BLaER1 treated with 17β-estradiol and CSF1 and Interleukin-3, amounts not matched to agents 10 nM and 100 nM (cell line): Measurements from ENCODE around the gene CDC6.

Experiments
- H3K27ac ChIP-seq, 11 experiments: shearing (Covaris generic); formaldehyde crosslinking; 2 replicates each; pipeline ENCODE4 v1.8.1; 2022
- H3K27me3 ChIP-seq, 11 experiments: shearing (Covaris generic); formaldehyde crosslinking; 2 replicates each; pipeline ENCODE4 v1.8.1; 2022
- H3K36me3 ChIP-seq, 11 experiments: shearing (Covaris generic); formaldehyde crosslinking; 2 replicates each; pipeline ENCODE4 v1.8.1; 2022
- H3K4me1 ChIP-seq, 10 experiments: shearing (Covaris generic); formaldehyde crosslinking; 2 replicates each; pipeline ENCODE4 v1.8.1; 2022
- H3K4me2 ChIP-seq, 11 experiments: shearing (Covaris generic); formaldehyde crosslinking; 2 replicates each; pipeline ENCODE4 v1.8.1; 2022
- H3K4me3 ChIP-seq, 10 experiments: shearing (Covaris generic); formaldehyde crosslinking; 2 replicates each; pipeline ENCODE4 v1.8.1; 2022
- H3K9ac ChIP-seq, 11 experiments: shearing (Covaris generic); formaldehyde crosslinking; 2 replicates each; pipeline ENCODE4 v1.8.1; 2022
- H3K9me3 ChIP-seq, 11 experiments: shearing (Covaris generic); formaldehyde crosslinking; replicated peaks in 1 of 11; 2 replicates each; pipeline ENCODE4 v1.8.1; 2022
- H4K20me1 ChIP-seq, 11 experiments: shearing (Covaris generic); formaldehyde crosslinking; 2 replicates each; pipeline ENCODE4 v1.8.1; 2022
- Cebpa-rat ChIP-seq, 11 experiments: shearing (Covaris generic); IDR thresholded peaks; 2 replicates each; pipeline ENCODE4 v1.8.1; 2022

The CDC6 gene

DNA sequence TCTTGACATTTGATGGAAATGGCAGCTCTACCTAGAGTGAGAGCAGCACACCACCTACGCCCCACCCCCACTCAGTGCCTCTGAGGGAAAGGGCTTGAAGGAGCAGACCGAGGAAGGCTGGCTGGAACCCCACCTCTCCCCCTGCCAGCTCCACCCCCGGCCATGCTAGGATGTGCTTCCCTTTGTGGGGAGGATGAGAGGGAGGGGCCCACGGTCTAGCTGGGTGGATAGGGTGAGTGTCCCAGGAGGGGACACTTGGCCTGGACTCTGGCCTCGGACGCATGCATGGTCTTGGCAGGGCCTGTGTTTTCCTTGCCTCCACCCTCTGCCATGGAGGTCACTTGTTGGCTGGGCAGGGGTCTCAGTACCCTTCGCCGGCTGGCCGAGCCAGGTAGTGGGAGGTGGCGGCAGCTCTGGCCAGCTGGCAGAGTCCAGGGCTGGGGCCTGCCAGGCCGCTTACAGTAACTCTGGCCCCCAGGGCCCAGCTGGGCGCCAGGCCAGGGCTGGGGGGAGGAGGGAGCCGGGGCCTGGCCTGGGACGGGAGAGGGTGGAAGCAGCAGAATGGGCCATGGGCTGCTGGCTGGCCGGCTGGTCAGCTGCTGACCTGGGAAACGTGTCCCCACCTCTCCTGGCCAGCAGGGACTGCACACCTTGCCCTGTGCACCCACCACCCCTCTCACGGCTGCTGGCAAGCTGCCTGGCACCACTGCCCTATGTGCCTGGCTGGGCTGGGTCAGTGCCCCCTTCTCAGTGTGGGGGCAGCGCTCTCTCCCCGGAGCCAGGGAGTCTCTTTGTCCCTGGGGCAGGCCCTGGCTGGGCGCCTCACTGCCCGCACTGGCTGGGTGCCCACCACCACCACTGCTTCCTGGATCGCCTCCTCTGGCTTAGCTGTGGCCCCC, 44.3 kb downstream of the CDC6 start:
- Histone ChIP-seq H3K27ac (peak overlapping the region; percentile 48 to 99 (median 73)), H3K27me3 (no peaks in the 10 kb centered on the region), H4K20me1 (peaks cover 0 to 23% (median 0%) of the 10 kb centered on the region in 11 experiments; a peak in 7 of 22 replicates), H3K4me3 (peak overlapping the region in 5 of 10 experiments; percentile 22 to 64 (median 46); a peak in 10 of 20 replicates), H3K36me3 (peaks cover 5 to 44% (median 15%) of the 10 kb centered on the region in 11 experiments; a peak in 16 of 22 replicates), H3K9me3 (no peaks in the 10 kb centered on the region), H3K4me1 (peaks cover 87 to 100% (median 100%) of the 10 kb centered on the region in 10 experiments), H3K9ac (peak overlapping the region; percentile 44 to 76 (median 64); a peak in 20 of 22 replicates), H3K4me2 (peak overlapping the region; percentile 85 to 100 (median 99))
- no peak for TF ChIP-seq Cebpa-rat (IDR thresholded peaks at IDR 0.05)

DNA sequence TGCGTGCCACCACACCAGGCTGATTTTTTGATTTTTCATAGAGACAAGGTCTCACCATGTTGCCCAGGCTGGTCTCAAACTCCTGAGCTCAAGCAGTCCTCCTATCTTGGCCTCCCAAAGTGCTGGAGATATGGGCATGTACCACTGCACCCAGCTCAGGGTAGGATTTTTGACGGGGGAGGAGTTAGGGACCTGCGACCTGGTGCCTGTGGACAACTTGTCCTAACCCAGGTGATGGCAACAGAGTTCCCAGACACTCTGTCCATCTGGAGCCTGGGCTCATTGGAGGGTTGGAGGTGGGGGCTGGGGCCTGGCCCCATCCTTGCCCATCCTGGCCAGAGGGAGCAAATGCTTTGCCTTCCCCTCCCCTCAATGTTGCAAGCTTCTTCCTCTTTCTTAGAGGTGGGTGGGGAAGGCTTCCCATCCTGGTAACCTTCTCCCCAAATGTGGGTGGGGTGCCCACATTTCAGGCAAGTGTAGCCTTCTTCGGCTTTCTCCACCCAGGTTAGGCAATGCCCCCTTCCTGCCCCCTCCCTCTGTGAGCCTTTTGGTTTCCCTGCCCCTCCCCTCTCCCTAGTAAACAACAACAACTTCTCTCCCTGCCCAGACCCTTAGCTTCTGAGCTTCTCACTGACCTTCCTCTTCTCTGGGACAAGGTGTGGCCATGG, 46.2 kb downstream of the CDC6 start:
- Histone ChIP-seq H3K4me3 (peak overlapping the region in 5 of 10 experiments; percentile 1 to 64 (median 46); a peak in 7 of 20 replicates), H3K36me3 (peaks cover 5 to 57% (median 15%) of the 10 kb centered on the region in 11 experiments; a peak in 16 of 22 replicates), H3K27me3 (no peaks in the 10 kb centered on the region), H3K9ac (peak overlapping the region; percentile 28 to 66 (median 56); a peak in 18 of 22 replicates), H3K4me1 (peaks cover 87 to 100% (median 100%) of the 10 kb centered on the region in 10 experiments), H4K20me1 (peaks cover 0 to 15% (median 0%) of the 10 kb centered on the region in 11 experiments; a peak in 4 of 22 replicates), H3K27ac (peak overlapping the region; percentile 54 to 99 (median 72); a peak in 21 of 22 replicates), H3K9me3 (0 out of 22 replicates have a peak, but pooled peaks cover 0 to 4% (median 0%) of the 10 kb centered on the region in 11 experiments), H3K4me2 (peak overlapping the region; percentile 85 to 100 (median 99))
- peak in 6 of 11 experiments; percentile 35 to 73 (median 64); a peak in 9 of 22 replicates for TF ChIP-seq Cebpa-rat (IDR thresholded peaks at IDR 0.05)

DNA sequence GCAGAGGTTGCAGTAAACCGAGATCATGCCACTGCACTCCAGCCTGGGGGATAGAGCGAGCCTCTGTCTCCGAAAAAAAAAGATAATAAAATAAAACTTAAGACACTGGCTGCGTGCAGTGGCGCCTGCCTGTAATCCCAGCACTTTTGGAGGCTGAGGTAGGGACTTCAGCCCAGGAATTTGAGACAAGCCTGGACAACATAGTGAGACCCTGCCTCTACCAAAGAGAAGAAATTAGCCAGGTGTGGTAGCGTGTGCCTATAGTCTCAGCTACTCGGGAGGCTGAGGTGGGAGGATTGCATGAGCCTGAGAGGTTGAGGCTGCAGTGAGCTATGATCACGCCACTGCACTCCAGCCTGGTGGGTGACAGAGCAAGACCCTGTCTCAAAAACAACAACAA, 47.9 kb downstream of the CDC6 start:
- peak overlapping the region in 9 of 11 experiments; percentile 54 to 99 (median 73); a peak in 15 of 22 replicates for H3K27ac ChIP-seq
- TF ChIP-seq Cebpa-rat (IDR thresholded peaks at IDR 0.05) = no peak
- H3K4me3 ChIP-seq = peak overlapping the region in 1 of 10 experiments; percentile 64; a peak in 2 of 20 replicates
- H4K20me1 ChIP-seq = peaks cover 0 to 25% (median 4%) of the 10 kb centered on the region in 11 experiments; a peak in 10 of 22 replicates
- H3K27me3 ChIP-seq = no peaks in the 10 kb centered on the region
- 0 out of 22 replicates have a peak, but pooled peaks cover 0 to 4% (median 0%) of the 10 kb centered on the region in 11 experiments for H3K9me3 ChIP-seq
- H3K4me1 ChIP-seq = peaks cover 87 to 100% (median 100%) of the 10 kb centered on the region in 10 experiments
- H3K36me3 ChIP-seq = peaks cover 5 to 63% (median 15%) of the 10 kb centered on the region in 11 experiments; a peak in 16 of 22 replicates
- peak overlapping the region in 3 of 11 experiments; percentile 57 to 63 (median 62); a peak in 5 of 22 replicates for H3K9ac ChIP-seq
- peak overlapping the region in 9 of 11 experiments; percentile 95 to 100 (median 99); a peak in 17 of 22 replicates for H3K4me2 ChIP-seq

DNA sequence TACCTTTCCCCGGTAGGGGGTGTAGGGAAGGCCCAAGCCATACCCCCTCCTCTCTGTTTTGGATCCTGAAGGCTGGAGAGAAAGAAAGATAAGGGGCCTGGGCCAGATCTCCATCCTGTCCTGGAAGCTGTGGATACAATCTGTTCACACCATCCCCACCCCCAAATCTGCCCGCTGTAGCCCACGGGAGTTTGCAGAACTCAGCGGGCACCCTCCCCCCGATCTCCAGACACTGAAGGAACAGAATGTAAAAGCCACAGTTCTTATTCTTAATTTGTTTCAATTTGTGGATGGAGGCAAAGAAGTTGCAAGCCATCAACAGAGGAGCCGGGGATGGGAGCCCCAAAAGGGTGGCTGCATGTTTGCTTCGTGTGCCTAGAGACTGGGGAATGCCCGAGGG, 49.7 kb downstream of the CDC6 start:
- H3K9ac ChIP-seq = peak overlapping the region in 4 of 11 experiments; percentile 15 to 36 (median 34); a peak in 7 of 22 replicates
- peaks cover 0 to 29% (median 0%) of the 10 kb centered on the region in 11 experiments; a peak in 9 of 22 replicates for H4K20me1 ChIP-seq
- peak overlapping the region; percentile 92 to 100 (median 99) for H3K4me2 ChIP-seq
- no peak for TF ChIP-seq Cebpa-rat (IDR thresholded peaks at IDR 0.05)
- peaks cover 78 to 91% (median 88%) of the 10 kb centered on the region in 10 experiments for H3K4me1 ChIP-seq
- H3K4me3 ChIP-seq = peak overlapping the region in 4 of 10 experiments; percentile 20 to 59 (median 28); a peak in 4 of 20 replicates
- H3K27ac ChIP-seq = peak overlapping the region in 10 of 11 experiments; percentile 52 to 92 (median 66); a peak in 18 of 22 replicates
- H3K36me3 ChIP-seq = peaks cover 0 to 46% (median 5%) of the 10 kb centered on the region in 11 experiments; a peak in 8 of 22 replicates
- H3K27me3 ChIP-seq = no peaks in the 10 kb centered on the region
- 0 out of 22 replicates have a peak, but pooled peaks cover 0 to 4% (median 0%) of the 10 kb centered on the region in 11 experiments for H3K9me3 ChIP-seq

DNA sequence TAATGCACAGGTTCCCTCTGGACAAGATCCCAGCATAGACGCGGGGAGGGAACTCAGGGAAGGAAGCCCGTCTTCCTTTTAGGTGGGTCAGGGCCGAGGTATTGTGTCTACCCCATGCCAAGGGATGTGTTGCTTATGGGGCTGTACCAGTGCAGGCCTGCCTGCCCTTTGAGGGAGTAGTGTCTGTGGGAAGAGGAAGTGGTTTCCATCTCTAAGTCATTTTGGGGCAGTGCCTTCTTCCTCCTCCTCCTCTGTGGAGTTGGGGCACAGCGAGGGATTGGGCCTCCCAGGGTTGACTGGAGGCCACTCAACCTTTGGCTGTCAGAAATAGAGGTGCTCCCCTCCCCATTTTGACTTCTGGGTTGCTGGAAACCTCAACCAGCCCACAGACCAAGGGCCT, 50.4 kb downstream of the CDC6 start:
- H3K4me2 ChIP-seq = peak overlapping the region; percentile 92 to 100 (median 99)
- peaks cover 0 to 39% (median 2%) of the 10 kb centered on the region in 11 experiments; a peak in 7 of 22 replicates for H3K36me3 ChIP-seq
- peak overlapping the region in 4 of 11 experiments; percentile 14 to 36 (median 23); a peak in 6 of 22 replicates for H3K9ac ChIP-seq
- H3K4me1 ChIP-seq = peaks cover 78 to 91% (median 85%) of the 10 kb centered on the region in 10 experiments
- peak overlapping the region; percentile 52 to 92 (median 66); a peak in 21 of 22 replicates for H3K27ac ChIP-seq
- H3K9me3 ChIP-seq = 0 out of 22 replicates have a peak, but pooled peaks cover 0 to 4% (median 0%) of the 10 kb centered on the region in 11 experiments
- H3K27me3 ChIP-seq = no peaks in the 10 kb centered on the region
- H4K20me1 ChIP-seq = peaks cover 0 to 31% (median 4%) of the 10 kb centered on the region in 11 experiments; a peak in 10 of 22 replicates
- no peak for TF ChIP-seq Cebpa-rat (IDR thresholded peaks at IDR 0.05)
- peak overlapping the region in 7 of 10 experiments; percentile 6 to 59 (median 20); a peak in 7 of 20 replicates for H3K4me3 ChIP-seq

DNA sequence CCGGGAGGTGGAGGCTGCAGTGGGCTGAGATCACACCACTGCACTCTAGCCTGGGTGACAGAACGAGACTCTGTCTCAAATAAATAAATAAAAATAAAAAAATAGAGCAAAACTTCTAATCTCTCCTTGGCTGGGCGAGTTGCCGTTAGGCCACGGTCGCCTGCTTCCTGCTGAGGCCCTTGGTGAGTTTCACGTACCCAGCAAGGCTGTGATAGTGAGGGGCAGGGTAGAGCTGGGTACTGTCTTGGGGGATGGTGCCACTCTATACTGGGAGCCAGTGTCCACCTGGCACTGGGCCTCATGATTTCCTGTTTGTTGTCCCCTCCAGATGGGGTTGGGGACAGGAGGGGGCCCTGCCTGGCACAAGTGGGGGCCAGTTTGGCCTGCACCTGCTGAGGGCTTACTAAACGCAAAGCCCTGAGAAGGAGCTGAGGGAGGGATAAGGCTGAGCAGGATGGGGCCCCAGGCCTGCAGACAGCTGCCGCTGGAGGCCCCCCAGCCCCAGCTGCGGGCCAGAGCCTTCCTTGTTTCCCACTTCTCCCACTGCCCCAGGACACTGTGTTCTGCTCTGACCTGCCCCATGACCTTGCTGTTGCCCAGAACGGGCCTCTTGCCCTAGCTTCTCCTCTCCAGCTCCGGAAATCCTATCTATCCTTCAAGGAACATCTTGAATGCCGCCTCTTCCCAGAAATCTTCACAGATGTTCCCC, 51.4 kb downstream of the CDC6 start:
- no peak for TF ChIP-seq Cebpa-rat (IDR thresholded peaks at IDR 0.05)
- Histone ChIP-seq H3K9me3 (0 out of 22 replicates have a peak, but pooled peaks cover 0 to 4% (median 0%) of the 10 kb centered on the region in 11 experiments), H3K36me3 (peaks cover 0 to 32% (median 0%) of the 10 kb centered on the region in 11 experiments; a peak in 5 of 22 replicates), H3K4me1 (peaks cover 76 to 91% (median 85%) of the 10 kb centered on the region in 10 experiments), H3K27me3 (no peaks in the 10 kb centered on the region), H3K27ac (peak overlapping the region; percentile 49 to 92 (median 66)), H3K4me2 (peak overlapping the region; percentile 92 to 100 (median 99)), H3K9ac (peak overlapping the region; percentile 14 to 71 (median 56); a peak in 21 of 22 replicates), H4K20me1 (peaks cover 0 to 42% (median 15%) of the 10 kb centered on the region in 11 experiments; a peak in 11 of 22 replicates), H3K4me3 (peak overlapping the region in 9 of 10 experiments; percentile 5 to 59 (median 27); a peak in 11 of 20 replicates)

DNA sequence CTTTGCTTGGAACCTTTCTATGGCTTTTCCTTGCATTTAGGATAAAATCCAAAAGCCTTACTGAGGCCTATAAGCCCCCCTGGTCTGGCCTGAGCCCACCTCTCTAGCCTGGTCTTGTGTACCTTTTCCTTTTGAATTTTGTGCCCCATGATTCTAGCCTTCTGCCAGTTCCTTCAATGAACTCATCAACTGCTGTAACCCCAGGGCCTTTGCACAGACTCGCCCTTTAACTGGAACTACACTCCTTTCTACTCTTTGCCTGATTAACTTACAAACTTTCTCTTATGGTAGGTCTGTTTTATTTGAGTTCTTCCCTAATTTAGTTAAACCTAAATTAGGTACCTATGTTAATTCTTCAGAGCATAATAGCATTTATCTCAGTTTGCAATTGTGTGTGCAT, 52.6 kb downstream of the CDC6 start:
- Histone ChIP-seq H3K4me2 (peak overlapping the region; percentile 92 to 100 (median 99)), H3K9me3 (0 out of 22 replicates have a peak, but pooled peaks cover 0 to 4% (median 0%) of the 10 kb centered on the region in 11 experiments), H3K36me3 (peaks cover 0 to 32% (median 0%) of the 10 kb centered on the region in 11 experiments; a peak in 5 of 22 replicates), H3K27ac (peak overlapping the region in 2 of 11 experiments; percentile 87 to 91; a peak in 4 of 22 replicates), H3K4me1 (peaks cover 76 to 91% (median 85%) of the 10 kb centered on the region in 10 experiments), H4K20me1 (peaks cover 0 to 54% (median 22%) of the 10 kb centered on the region in 11 experiments; a peak in 11 of 22 replicates), H3K9ac (peak overlapping the region in 3 of 11 experiments; percentile 78 to 87 (median 82); a peak in 4 of 22 replicates), H3K27me3 (no peaks in the 10 kb centered on the region), H3K4me3 (peak overlapping the region in 5 of 10 experiments; percentile 79 to 89 (median 84); a peak in 8 of 20 replicates)
- TF ChIP-seq Cebpa-rat (IDR thresholded peaks at IDR 0.05) = no peak
